Measurements from ENCODE around the gene TPH2. TPM values are rescaled to one million over a fixed set of nuclear protein-coding genes. Genes with fewer than 3 reads are reported as not detected.

The TPH2 gene
- total RNA-seq, 2 experiments from 2014 or later = not detected

GRCh38 chr12:71967211-71967610 lies 28.6 kb downstream of the TPH2 start:
- intact Hi-C loops (cut with DNase I, micrococcal nuclease) = no loop called here
- ATAC-seq (no peak), DNase-seq (no peak)
- Mint-ChIP-seq H3K27ac (no peak overlapping the region), H3K9me3 (ENCODE audit: low read depth) (no peaks in the 10 kb centered on the region), H3K4me1 (no peaks in the 10 kb centered on the region), H3K27me3 (peaks cover 21% of the 10 kb centered on the region), H3K4me3 (no peak overlapping the region), H3K36me3 (ENCODE audit: low read depth) (no peaks in the 10 kb centered on the region)
- CTCF ChIA-PET = no interaction called here
- POLR2A ChIA-PET = no interaction called here

- ATAC-seq (no peak), DNase-seq (no peak)
- peaks cover 24% of the 10 kb centered on the region for H3K27me3 Mint-ChIP-seq
- H3K4me3 Mint-ChIP-seq = no peak overlapping the region
- H3K27ac Mint-ChIP-seq = no peak overlapping the region
- H3K4me1 Mint-ChIP-seq = peaks cover 7% of the 10 kb centered on the region
- no peaks in the 10 kb centered on the region for H3K9me3 Mint-ChIP-seq (ENCODE audit: low read depth)
- H3K36me3 Mint-ChIP-seq (ENCODE audit: low read depth) = no peaks in the 10 kb centered on the region
- ChIA-PET CTCF (no interaction called here), POLR2A (no interaction called here)
- intact Hi-C loops (cut with DNase I, micrococcal nuclease) = no loop called here
Observed at GRCh38 chr12:71969330-71969729, 30.7 kb downstream of the TPH2 start.

GRCh38 chr12:71970031-71970430 lies 31.4 kb downstream of the TPH2 start:
- H3K27me3 Mint-ChIP-seq = peaks cover 23% of the 10 kb centered on the region
- H3K27ac Mint-ChIP-seq = no peak overlapping the region
- H3K4me3 Mint-ChIP-seq = no peak overlapping the region
- intact Hi-C loops (cut with DNase I, micrococcal nuclease) = no loop called here
- peaks cover 7% of the 10 kb centered on the region for H3K4me1 Mint-ChIP-seq
- H3K9me3 Mint-ChIP-seq (ENCODE audit: low read depth) = no peaks in the 10 kb centered on the region
- DNase-seq (no peak), ATAC-seq (no peak)
- no peaks in the 10 kb centered on the region for H3K36me3 Mint-ChIP-seq (ENCODE audit: low read depth)
- POLR2A ChIA-PET = no interaction called here
- CTCF ChIA-PET = no interaction called here

GRCh38 chr12:71972441-71973074 lies 33.9 kb downstream of the TPH2 start:
- intact Hi-C loops (cut with DNase I, micrococcal nuclease) = no loop called here
- no peak overlapping the region for H3K27ac Mint-ChIP-seq
- H3K4me3 Mint-ChIP-seq = no peak overlapping the region
- H3K4me1 Mint-ChIP-seq = peaks cover 7% of the 10 kb centered on the region
- DNase-seq (no peak), ATAC-seq (no peak)
- ChIA-PET CTCF (interaction anchor here (0.6 to 0.9 kb wide), 2 partner anchors 192 to 342 kb away, joined by 3 to 4 read pairs; no protein-coding TSS in a partner anchor), POLR2A (no interaction called here)
- no peaks in the 10 kb centered on the region for H3K9me3 Mint-ChIP-seq (ENCODE audit: low read depth)
- H3K27me3 Mint-ChIP-seq = peaks cover 20% of the 10 kb centered on the region
- H3K36me3 Mint-ChIP-seq (ENCODE audit: low read depth) = no peaks in the 10 kb centered on the region

GRCh38 chr12:71973687-71974086 lies 35.0 kb downstream of the TPH2 start:
- H3K4me1 Mint-ChIP-seq = peaks cover 7% of the 10 kb centered on the region
- ChIA-PET CTCF (interaction anchor here (0.6 to 0.9 kb wide), 2 partner anchors 32 to 341 kb away, joined by 3 read pairs; no protein-coding TSS in a partner anchor), POLR2A (interaction anchor here (0.6 kb wide), 1 partner anchor 81 kb away, joined by 4 read pairs; no protein-coding TSS in a partner anchor)
- intact Hi-C loops (cut with DNase I, micrococcal nuclease) = no loop called here
- H3K36me3 Mint-ChIP-seq (ENCODE audit: low read depth) = no peaks in the 10 kb centered on the region
- no peak for DNase-seq
- no peak overlapping the region for H3K27ac Mint-ChIP-seq
- ATAC-seq = peak; percentile 75
- peaks cover 16% of the 10 kb centered on the region for H3K27me3 Mint-ChIP-seq
- no peaks in the 10 kb centered on the region for H3K9me3 Mint-ChIP-seq (ENCODE audit: low read depth)
- no peak overlapping the region for H3K4me3 Mint-ChIP-seq

GRCh38 chr12:71980538-71980937 lies 41.9 kb downstream of the TPH2 start:
- no peak overlapping the region for H3K27ac Mint-ChIP-seq
- H3K27me3 Mint-ChIP-seq = peaks cover 4% of the 10 kb centered on the region
- no peaks in the 10 kb centered on the region for H3K36me3 Mint-ChIP-seq (ENCODE audit: low read depth)
- H3K4me3 Mint-ChIP-seq = no peak overlapping the region
- no peaks in the 10 kb centered on the region for H3K9me3 Mint-ChIP-seq (ENCODE audit: low read depth)
- no peaks in the 10 kb centered on the region for H3K4me1 Mint-ChIP-seq
- ChIA-PET POLR2A (no interaction called here), CTCF (no interaction called here)
- intact Hi-C loops (cut with DNase I, micrococcal nuclease) = no loop called here
- DNase-seq (no peak), ATAC-seq (no peak)

GRCh38 chr12:71981149-71981548 lies 42.5 kb downstream of the TPH2 start:
- H3K27ac Mint-ChIP-seq = no peak overlapping the region
- ChIA-PET POLR2A (no interaction called here), CTCF (no interaction called here)
- peaks cover 2% of the 10 kb centered on the region for H3K27me3 Mint-ChIP-seq
- no peaks in the 10 kb centered on the region for H3K36me3 Mint-ChIP-seq (ENCODE audit: low read depth)
- H3K4me3 Mint-ChIP-seq = no peak overlapping the region
- no peaks in the 10 kb centered on the region for H3K9me3 Mint-ChIP-seq (ENCODE audit: low read depth)
- H3K4me1 Mint-ChIP-seq = no peaks in the 10 kb centered on the region
- ATAC-seq (no peak), DNase-seq (no peak)
- intact Hi-C loops (cut with DNase I, micrococcal nuclease) = no loop called here

- ATAC-seq = no peak
- Mint-ChIP-seq H3K4me3 (no peak overlapping the region), H3K9me3 (ENCODE audit: low read depth) (no peaks in the 10 kb centered on the region), H3K27me3 (peaks cover 18% of the 10 kb centered on the region), H3K4me1 (no peaks in the 10 kb centered on the region), H3K27ac (no peak overlapping the region), H3K36me3 (ENCODE audit: low read depth) (no peaks in the 10 kb centered on the region)
- POLR2A ChIA-PET = no interaction called here
- CTCF ChIA-PET = no interaction called here
- no peak for DNase-seq
- intact Hi-C loops (cut with DNase I, micrococcal nuclease) = no loop called here
Observed at GRCh38 chr12:71994715-71995114, 56.1 kb downstream of the TPH2 start.

- H3K4me1 Mint-ChIP-seq = no peaks in the 10 kb centered on the region
- DNase-seq (no peak), ATAC-seq (peak; percentile 55)
- no peaks in the 10 kb centered on the region for H3K9me3 Mint-ChIP-seq (ENCODE audit: low read depth)
- H3K36me3 Mint-ChIP-seq (ENCODE audit: low read depth) = no peaks in the 10 kb centered on the region
- H3K4me3 Mint-ChIP-seq = no peak overlapping the region
- no peak overlapping the region for H3K27ac Mint-ChIP-seq
- intact Hi-C loops (cut with DNase I, micrococcal nuclease) = no loop called here
- H3K27me3 Mint-ChIP-seq = peaks cover 10% of the 10 kb centered on the region
- ChIA-PET POLR2A (no interaction called here), CTCF (interaction anchor here (0.6 kb wide), 1 partner anchor 384 kb away, joined by 3 read pairs; no protein-coding TSS in a partner anchor)
Observed at GRCh38 chr12:71999795-72000194, 61.1 kb downstream of the TPH2 start.

- no peak for DNase-seq
- CTCF ChIA-PET = interaction anchor here (0.6 kb wide), 1 partner anchor 39 kb away, joined by 3 read pairs; no protein-coding TSS in a partner anchor
- Mint-ChIP-seq H3K36me3 (ENCODE audit: low read depth) (no peaks in the 10 kb centered on the region), H3K4me3 (no peak overlapping the region), H3K9me3 (ENCODE audit: low read depth) (no peaks in the 10 kb centered on the region), H3K4me1 (no peaks in the 10 kb centered on the region), H3K27me3 (peaks cover 16% of the 10 kb centered on the region), H3K27ac (no peak overlapping the region)
- intact Hi-C loops (cut with DNase I, micrococcal nuclease) = no loop called here
- POLR2A ChIA-PET = no interaction called here
- no peak for ATAC-seq
Observed at GRCh38 chr12:72000969-72001648, 62.5 kb downstream of the TPH2 start.

- POLR2A ChIA-PET = no interaction called here
- H3K4me3 Mint-ChIP-seq = no peak overlapping the region
- H3K36me3 Mint-ChIP-seq (ENCODE audit: low read depth) = no peaks in the 10 kb centered on the region
- no peak for ATAC-seq
- no peaks in the 10 kb centered on the region for H3K9me3 Mint-ChIP-seq (ENCODE audit: low read depth)
- peaks cover 9% of the 10 kb centered on the region for H3K27me3 Mint-ChIP-seq
- CTCF ChIA-PET = no interaction called here
- intact Hi-C loops (cut with DNase I, micrococcal nuclease) = no loop called here
- no peaks in the 10 kb centered on the region for H3K4me1 Mint-ChIP-seq
- no peak overlapping the region for H3K27ac Mint-ChIP-seq
- no peak for DNase-seq
Observed at GRCh38 chr12:72006766-72007165, 68.1 kb downstream of the TPH2 start.

GRCh38 chr12:72010356-72010755 lies 71.7 kb downstream of the TPH2 start:
- H3K27me3 Mint-ChIP-seq = peaks cover 9% of the 10 kb centered on the region
- intact Hi-C loops (cut with DNase I, micrococcal nuclease) = loop anchor here in 1 of 2 experiments (10.0 kb wide), 1 partner anchor 254 kb away; no protein-coding TSS in a partner anchor
- CTCF ChIA-PET = no interaction called here
- H3K27ac Mint-ChIP-seq = no peak overlapping the region
- no peaks in the 10 kb centered on the region for H3K9me3 Mint-ChIP-seq (ENCODE audit: low read depth)
- no peak for ATAC-seq
- DNase-seq = no peak
- H3K36me3 Mint-ChIP-seq (ENCODE audit: low read depth) = no peaks in the 10 kb centered on the region
- POLR2A ChIA-PET = interaction anchor here (0.6 kb wide), 1 partner anchor 130 kb away, joined by 4 read pairs; no protein-coding TSS in a partner anchor
- no peak overlapping the region for H3K4me3 Mint-ChIP-seq
- no peaks in the 10 kb centered on the region for H3K4me1 Mint-ChIP-seq
